LNCAP (cell line): ENCODE measurements around the gene RNF215.

ENCODE experiments used
- TF ChIP-seq, protein P1 (sequence below): fragments of 450-650 bp; IDR thresholded peaks from 2 replicates; pipeline ENCODE4 v1.5.1; 2017; ENCODE audit warnings: mild to moderate bottlenecking

RNF215 gene

DNA sequence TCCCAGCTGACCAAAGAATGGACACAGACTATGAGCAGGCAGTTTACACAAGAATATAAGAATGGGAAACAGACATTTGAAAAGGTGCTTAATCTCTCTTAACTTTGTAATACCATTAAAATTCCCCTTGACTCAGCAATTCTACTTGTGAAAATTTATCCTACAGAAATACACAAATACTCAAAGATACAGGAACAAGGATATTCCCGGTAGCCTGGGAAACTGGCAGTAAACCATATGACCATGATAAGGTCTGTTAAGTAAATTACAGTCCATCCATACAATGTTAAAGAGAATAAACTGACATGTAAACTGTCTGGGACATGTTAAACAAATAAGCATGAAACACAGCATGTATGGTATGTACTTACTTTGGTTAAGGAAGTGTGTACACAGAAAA is 29.6 kb upstream of the RNF215 start:
- TF ChIP-seq, protein P1, sequence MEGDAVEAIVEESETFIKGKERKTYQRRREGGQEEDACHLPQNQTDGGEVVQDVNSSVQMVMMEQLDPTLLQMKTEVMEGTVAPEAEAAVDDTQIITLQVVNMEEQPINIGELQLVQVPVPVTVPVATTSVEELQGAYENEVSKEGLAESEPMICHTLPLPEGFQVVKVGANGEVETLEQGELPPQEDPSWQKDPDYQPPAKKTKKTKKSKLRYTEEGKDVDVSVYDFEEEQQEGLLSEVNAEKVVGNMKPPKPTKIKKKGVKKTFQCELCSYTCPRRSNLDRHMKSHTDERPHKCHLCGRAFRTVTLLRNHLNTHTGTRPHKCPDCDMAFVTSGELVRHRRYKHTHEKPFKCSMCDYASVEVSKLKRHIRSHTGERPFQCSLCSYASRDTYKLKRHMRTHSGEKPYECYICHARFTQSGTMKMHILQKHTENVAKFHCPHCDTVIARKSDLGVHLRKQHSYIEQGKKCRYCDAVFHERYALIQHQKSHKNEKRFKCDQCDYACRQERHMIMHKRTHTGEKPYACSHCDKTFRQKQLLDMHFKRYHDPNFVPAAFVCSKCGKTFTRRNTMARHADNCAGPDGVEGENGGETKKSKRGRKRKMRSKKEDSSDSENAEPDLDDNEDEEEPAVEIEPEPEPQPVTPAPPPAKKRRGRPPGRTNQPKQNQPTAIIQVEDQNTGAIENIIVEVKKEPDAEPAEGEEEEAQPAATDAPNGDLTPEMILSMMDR: no peak

DNA sequence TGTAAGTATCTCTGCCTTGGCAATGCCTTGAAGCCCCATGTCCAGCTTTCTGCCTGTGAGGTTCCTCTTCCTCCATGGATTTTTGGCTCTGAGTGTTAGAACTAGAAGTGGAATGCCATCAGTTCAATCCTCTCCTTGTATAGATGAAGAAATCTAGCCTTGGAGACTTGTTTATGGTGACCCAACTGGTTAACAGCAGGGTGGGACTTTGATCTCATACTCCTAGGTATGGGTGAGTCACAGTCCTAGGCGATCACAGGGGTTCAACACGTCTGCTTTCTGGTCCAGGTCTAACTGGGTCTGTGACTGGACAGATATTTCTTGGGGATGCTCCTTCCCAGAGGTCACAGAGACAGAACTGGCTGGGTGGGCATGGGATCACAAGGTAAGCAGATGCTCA is 29.2 kb upstream of the RNF215 start:
- TF ChIP-seq, protein P1: no peak

DNA sequence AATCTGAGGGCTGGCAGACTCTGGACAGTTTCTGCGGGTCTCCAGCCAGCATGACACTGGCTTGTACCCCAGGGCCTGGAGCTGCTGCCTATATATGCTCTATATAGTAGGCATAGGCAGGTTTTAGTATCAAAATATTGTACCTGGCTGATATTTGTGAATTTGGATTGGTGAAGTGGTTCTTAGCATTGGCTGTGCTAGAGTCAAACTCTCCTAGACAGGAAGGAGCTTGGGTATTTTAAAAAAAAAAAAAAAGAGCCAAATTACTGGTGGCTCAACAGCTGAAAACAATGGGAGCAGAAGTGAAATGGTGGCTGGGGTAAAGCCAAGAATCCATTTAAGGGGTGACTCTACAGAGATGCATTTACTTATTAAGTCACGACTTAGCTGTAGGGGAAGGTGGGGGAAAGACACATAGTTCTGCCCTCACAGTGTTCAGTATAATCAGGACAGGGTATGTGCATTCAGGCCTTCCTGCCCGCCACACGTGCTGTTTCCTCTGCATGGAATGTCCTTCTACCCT is 27.4 kb upstream of the RNF215 start:
- TF ChIP-seq, protein P1: no peak

DNA sequence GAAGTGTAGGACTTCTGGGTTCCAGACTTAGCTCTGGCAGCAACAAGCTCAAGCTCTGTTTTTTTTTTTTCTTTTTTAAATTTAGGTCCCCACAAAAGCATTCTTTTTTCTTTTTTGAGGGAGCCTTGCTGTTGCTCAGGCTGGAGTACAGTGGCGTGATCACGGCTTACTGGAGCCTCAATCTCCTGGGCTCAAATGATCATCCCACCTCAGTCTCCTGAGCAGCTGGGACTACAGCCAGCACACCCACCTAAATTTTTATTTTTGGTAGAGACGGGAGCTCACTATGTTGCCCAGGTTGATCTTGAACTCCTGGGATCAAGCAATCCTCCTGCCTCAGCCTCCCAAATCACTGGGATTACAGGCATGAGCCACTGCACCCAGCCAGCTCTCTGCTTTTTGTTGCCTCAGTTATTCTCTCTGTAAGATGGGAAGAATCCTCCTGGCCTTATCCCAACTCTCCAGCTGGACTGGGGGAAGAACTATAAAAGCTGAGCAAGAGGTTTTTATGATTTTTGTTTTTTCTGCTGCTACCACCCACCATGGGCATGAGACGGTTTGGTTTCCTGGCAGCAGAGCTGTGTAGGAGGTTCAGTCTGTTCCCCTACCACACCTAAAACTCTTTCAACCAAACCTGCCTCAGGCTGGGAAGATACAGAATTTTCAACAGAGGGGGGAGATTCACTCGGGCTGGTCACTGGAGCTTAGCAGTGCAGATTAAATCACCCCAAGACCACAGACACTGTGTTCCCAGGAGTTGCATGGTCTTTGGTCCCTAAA is 26.7 kb upstream of the RNF215 start:
- TF ChIP-seq, protein P1: no peak

DNA sequence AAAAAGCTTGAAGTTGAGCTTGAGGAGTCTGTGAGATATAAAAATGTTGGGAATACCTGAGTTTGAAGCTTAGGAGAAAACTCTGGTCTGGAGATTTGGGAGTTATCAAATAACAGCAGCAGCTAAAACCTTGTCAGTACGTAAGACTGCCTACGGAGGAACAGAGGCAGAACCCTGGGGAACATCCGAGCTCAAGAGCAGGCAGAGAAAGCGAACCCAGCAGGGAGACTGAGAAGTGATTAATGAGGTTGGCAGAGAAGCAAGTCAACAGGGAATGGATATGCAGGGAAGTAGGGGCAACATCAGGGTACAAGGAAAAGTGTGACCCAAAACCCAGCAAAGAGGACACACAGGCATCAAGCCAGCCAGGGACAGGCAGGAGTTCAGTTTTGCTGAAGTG is 25.8 kb upstream of the RNF215 start:
- TF ChIP-seq, protein P1: no peak

DNA sequence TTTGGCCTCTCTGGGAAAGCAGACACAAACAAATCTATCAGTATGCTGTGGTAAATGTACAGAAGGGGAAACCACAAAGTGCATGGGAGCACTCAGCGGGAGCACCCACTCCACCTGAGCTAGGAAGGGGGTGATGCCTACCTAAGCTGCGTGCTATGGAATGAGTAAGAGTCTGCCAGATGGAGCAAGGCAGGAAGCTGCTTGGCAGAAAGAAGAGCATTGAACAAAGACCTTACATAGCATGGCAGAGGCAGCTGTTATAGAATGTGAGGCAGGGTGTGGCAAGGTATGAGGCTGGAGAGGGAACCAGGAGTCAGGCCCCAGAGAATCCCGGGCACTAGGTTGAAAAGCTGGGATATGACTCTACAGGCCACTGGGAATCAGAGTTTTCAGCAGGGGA is 24.6 kb upstream of the RNF215 start:
- TF ChIP-seq, protein P1: no peak

DNA sequence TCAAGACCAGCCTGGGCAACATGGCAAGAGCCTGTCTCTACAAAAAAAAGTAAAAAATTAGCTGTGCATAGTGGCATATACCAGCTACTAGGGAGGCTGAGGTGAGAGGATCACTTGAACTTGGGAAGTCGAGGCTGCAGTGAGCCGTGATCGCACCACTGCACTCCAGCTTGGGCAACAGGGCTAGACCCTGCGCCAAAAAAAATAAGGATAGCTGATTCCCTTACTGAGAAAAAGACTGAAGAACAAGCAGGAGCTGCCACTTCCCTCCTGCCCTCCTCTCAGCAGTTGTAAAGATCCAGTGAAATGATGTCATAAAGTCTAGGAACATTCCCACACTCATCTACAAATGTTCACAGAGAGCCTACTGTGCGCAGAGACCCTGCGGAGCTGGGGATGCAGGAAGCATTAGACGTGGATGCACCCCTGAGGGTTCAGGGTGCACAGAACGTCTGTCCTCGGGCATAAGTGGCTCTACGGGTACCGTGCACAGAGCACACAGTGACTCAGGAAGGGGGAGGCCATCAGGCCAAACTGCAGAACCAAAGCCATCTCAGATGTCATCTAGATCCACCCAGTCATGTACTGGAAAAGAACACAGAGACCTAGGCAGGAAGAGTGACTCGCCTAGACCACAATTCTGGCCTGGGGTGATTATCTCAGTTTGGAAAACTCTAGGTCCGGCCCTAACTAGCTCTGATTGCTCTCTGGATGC is 21.3 kb upstream of the RNF215 start:
- TF ChIP-seq, protein P1: no peak
